Measurements from ENCODE around the gene NEMP1. TPM values are rescaled to one million over a fixed set of nuclear protein-coding genes. Genes with fewer than 3 reads are reported as not detected.

Gene NEMP1
- total and polyA plus RNA-seq, 2 donors (not counting 1 experiment from before 2014, with no cell fraction given) = 8.4 to 11.1 TPM

DNA sequence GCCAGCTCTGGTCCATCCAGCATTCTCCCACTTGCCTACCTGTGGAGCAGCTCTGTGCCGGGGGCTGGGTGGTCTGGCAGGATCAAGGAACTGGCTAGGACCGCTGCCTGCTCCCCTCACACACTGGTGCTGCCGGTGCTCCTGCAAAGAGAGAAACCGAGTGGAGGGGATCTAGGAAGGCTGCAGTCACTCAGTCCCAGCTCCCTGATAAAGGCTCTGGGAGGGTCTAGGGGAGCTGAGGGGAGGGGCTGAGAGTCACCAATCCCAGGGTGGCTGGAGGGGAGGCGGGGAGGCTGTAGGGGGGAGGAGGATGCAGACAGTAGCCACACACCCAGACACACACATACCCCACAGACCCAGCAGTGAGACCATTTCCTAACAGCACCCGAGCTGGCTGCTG lies 62.2 kb downstream of the NEMP1 start, which contains the start of gene TAC3:
TAC3 (minus strand) TSS at position 182 of the 400 bp plus-strand sequence. CDS start 732 bp downstream, outside the sequence.
- H3K4me2 ChIP-seq (ENCODE audit: extremely low read depth, insufficient read depth, low read length) = no peak within 1 kb of the TSS
- no peak within 1 kb of the TSS for H2AFZ ChIP-seq (ENCODE audit: low read length)
- H4K20me1 ChIP-seq (ENCODE audit: control insufficient read depth, extremely low read depth, insufficient read depth, low read length) = no peaks in the 10 kb centered on the region
- no peak within 1 kb of the TSS for H3K4me3 ChIP-seq (replicated peaks in 1 of 4; ENCODE audit: control extremely low read depth in 1 of 4, insufficient read depth in 1 of 4, low read depth in 3 of 4, low read length in 4 of 4)
- no peaks in the 10 kb centered on the region for H3K4me1 ChIP-seq (ENCODE audit: control insufficient read depth, extremely low read depth, insufficient read depth, low read length)
- TF ChIP-seq EZH2 (IDR thresholded peaks at IDR 0.05; ENCODE audit: low read length, missing control alignments) = no peak
- TF ChIP-seq, protein P1, sequence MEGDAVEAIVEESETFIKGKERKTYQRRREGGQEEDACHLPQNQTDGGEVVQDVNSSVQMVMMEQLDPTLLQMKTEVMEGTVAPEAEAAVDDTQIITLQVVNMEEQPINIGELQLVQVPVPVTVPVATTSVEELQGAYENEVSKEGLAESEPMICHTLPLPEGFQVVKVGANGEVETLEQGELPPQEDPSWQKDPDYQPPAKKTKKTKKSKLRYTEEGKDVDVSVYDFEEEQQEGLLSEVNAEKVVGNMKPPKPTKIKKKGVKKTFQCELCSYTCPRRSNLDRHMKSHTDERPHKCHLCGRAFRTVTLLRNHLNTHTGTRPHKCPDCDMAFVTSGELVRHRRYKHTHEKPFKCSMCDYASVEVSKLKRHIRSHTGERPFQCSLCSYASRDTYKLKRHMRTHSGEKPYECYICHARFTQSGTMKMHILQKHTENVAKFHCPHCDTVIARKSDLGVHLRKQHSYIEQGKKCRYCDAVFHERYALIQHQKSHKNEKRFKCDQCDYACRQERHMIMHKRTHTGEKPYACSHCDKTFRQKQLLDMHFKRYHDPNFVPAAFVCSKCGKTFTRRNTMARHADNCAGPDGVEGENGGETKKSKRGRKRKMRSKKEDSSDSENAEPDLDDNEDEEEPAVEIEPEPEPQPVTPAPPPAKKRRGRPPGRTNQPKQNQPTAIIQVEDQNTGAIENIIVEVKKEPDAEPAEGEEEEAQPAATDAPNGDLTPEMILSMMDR (conservative IDR thresholded peaks at IDR 0.05 in 1 of 2, IDR thresholded peaks at IDR 0.05 in 1 of 2; ENCODE audit: low read depth in 1 of 2, low read length in 2 of 2) = no peak
- H3K9me3 ChIP-seq (ENCODE audit: control insufficient read depth, insufficient read depth, low read depth, low read length) = no peaks in the 10 kb centered on the region
- no peak within 1 kb of the TSS for H3K27ac ChIP-seq (ENCODE audit: insufficient read depth, low read length)
- H3K9ac ChIP-seq (ENCODE audit: insufficient read depth, low read length) = no peak within 1 kb of the TSS
- no peaks in the 10 kb centered on the region for H3K79me2 ChIP-seq (ENCODE audit: control insufficient read depth, insufficient read depth, low read length)
- peaks cover 40% of the 10 kb centered on the region for H3K27me3 ChIP-seq (ENCODE audit: control insufficient read depth, insufficient read depth, low read length)
- DNase-seq (ENCODE audit: low read depth in 2 of 2) = no peak
- H3K36me3 ChIP-seq (ENCODE audit: control insufficient read depth, insufficient read depth, low read length) = no peaks in the 10 kb centered on the region

DNA sequence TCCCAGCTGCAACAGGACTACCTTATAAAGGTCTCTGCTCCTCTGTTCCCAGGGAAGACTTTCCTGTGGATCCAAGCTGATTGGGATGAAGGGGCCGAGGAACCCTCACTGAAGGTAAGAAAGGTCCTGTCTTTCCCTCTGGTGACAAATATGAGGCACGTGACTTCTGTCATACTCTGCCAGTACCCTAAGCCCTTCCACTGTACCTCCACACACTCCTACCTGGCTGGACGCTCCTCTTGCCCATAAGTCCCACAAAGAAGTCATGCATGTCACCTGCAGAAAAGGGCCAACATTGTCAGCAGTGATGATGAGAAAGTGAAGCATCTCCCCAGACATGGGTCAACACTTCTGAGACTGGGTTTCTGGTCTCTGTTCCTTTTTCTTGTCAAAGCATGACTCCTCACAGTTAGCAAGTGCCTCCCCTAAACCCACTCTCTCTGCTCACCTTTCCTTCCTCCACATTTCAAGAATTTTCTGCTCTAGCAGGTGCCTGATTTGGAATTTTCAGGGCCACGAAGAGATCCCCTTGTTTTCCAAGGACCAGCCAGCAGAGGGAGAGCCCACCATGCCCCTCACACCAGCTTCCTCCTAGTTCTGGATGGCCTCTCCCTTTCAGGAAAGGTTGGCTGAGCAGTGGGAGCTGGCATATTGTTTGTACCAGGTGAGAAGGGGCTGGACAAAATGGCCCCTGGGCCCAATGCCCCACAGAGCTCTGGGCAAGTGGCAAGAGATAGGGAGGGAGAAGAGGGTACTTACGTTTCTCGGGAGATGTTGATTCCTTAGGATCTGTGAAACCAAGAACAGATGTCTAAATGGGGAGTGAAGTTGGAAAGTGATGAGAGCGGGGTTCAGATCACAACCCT lies 65.8 kb downstream of the NEMP1 start:
- no peak for DNase-seq (ENCODE audit: low read depth in 2 of 2)
- Histone ChIP-seq H3K27me3 (ENCODE audit: control insufficient read depth, insufficient read depth, low read length) (peaks cover 40% of the 10 kb centered on the region), H3K9me3 (ENCODE audit: control insufficient read depth, insufficient read depth, low read depth, low read length) (no peaks in the 10 kb centered on the region), H3K4me3 (replicated peaks in 1 of 4; ENCODE audit: control extremely low read depth in 1 of 4, insufficient read depth in 1 of 4, low read depth in 3 of 4, low read length in 4 of 4) (no peak overlapping the region), H3K27ac (ENCODE audit: insufficient read depth, low read length) (no peak overlapping the region), H3K79me2 (ENCODE audit: control insufficient read depth, insufficient read depth, low read length) (no peaks in the 10 kb centered on the region), H4K20me1 (ENCODE audit: control insufficient read depth, extremely low read depth, insufficient read depth, low read length) (no peaks in the 10 kb centered on the region), H3K4me2 (ENCODE audit: extremely low read depth, insufficient read depth, low read length) (no peak overlapping the region), H2AFZ (ENCODE audit: low read length) (no peak overlapping the region), H3K9ac (ENCODE audit: insufficient read depth, low read length) (no peak overlapping the region), H3K4me1 (ENCODE audit: control insufficient read depth, extremely low read depth, insufficient read depth, low read length) (peaks cover 7% of the 10 kb centered on the region), H3K36me3 (ENCODE audit: control insufficient read depth, insufficient read depth, low read length) (no peaks in the 10 kb centered on the region)
- TF ChIP-seq EZH2 (IDR thresholded peaks at IDR 0.05; ENCODE audit: low read length, missing control alignments) = no peak
- TF ChIP-seq, protein P1 (conservative IDR thresholded peaks at IDR 0.05 in 1 of 2, IDR thresholded peaks at IDR 0.05 in 1 of 2; ENCODE audit: low read depth in 1 of 2, low read length in 2 of 2) = no peak

DNA sequence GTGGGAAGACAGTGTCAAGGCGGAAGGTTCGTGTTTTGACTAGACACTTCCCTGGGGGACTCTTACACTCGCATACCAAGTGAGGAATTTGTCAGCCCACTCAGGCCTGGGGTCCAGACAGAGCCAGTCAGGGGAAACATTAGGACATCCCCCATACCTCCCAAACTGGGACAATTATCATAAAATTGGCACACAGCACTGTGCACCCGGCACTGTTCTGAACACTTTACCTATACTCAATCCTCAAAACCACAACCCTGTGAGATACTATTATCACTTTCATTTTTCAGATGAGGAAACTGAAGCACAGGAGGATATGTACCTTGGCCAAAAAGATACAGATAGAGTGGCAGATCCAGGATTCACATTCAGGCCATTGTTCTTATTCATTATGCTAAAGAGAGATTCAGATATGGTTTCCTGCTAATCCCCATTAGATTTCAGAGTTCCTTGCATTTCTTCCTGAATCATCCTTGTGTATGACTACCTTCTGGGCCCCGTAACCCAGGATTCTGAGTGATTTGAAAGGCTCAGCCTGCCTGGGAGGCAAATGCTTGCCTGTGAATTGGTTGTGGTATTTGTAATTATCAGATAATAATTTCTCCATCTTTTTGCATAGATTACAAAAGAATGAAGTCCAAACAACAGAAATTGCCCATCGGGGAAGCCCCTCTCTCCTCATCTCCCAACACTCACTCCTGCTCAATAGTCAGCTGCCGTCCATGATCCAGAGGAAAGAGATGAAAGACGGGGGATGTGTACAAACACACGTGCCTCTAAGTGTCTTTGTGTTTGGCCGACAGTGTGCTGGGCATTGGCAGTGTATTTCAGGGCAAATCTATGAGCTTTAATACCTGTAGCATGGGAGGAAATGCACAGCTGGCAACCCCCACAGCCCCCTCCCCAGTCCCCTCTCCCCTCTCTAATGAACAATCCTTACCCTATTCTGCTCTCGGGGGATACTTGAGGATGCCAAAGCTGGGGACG lies 66.9 kb downstream of the NEMP1 start:
- no peak for DNase-seq (ENCODE audit: low read depth in 2 of 2)
- Histone ChIP-seq H3K27ac (ENCODE audit: insufficient read depth, low read length) (no peak overlapping the region), H3K4me2 (ENCODE audit: extremely low read depth, insufficient read depth, low read length) (no peak overlapping the region), H4K20me1 (ENCODE audit: control insufficient read depth, extremely low read depth, insufficient read depth, low read length) (no peaks in the 10 kb centered on the region), H3K79me2 (ENCODE audit: control insufficient read depth, insufficient read depth, low read length) (no peaks in the 10 kb centered on the region), H3K36me3 (ENCODE audit: control insufficient read depth, insufficient read depth, low read length) (no peaks in the 10 kb centered on the region), H3K4me1 (ENCODE audit: control insufficient read depth, extremely low read depth, insufficient read depth, low read length) (peaks cover 7% of the 10 kb centered on the region), H3K27me3 (ENCODE audit: control insufficient read depth, insufficient read depth, low read length) (peaks cover 40% of the 10 kb centered on the region), H3K9ac (ENCODE audit: insufficient read depth, low read length) (no peak overlapping the region), H3K9me3 (ENCODE audit: control insufficient read depth, insufficient read depth, low read depth, low read length) (no peaks in the 10 kb centered on the region), H3K4me3 (replicated peaks in 1 of 4; ENCODE audit: control extremely low read depth in 1 of 4, insufficient read depth in 1 of 4, low read depth in 3 of 4, low read length in 4 of 4) (no peak overlapping the region), H2AFZ (ENCODE audit: low read length) (no peak overlapping the region)
- no peak for TF ChIP-seq EZH2 (IDR thresholded peaks at IDR 0.05; ENCODE audit: low read length, missing control alignments)
- TF ChIP-seq, protein P1 (conservative IDR thresholded peaks at IDR 0.05 in 1 of 2, IDR thresholded peaks at IDR 0.05 in 1 of 2; ENCODE audit: low read depth in 1 of 2, low read length in 2 of 2) = no peak

All from fibroblast of lung (primary cell).